ENCODE data around the gene CD247.

The CD247 gene

GRCh38 chr1:167463875-167464575, 54.3 kb downstream of the CD247 start:
- no peak for DNase-seq

GRCh38 chr1:167463080-167463479, 55.2 kb downstream of the CD247 start:
- DNase-seq, result no peak

GRCh38 chr1:167462341-167462740, 56.0 kb downstream of the CD247 start:
- no peak for DNase-seq

- DNase-seq, result peak in 1 of 51 donors; percentile 46
Observed at GRCh38 chr1:167460836-167461235, 57.5 kb downstream of the CD247 start.

- DNase-seq, result no peak
Observed at GRCh38 chr1:167457936-167458584, 60.3 kb downstream of the CD247 start.

GRCh38 chr1:167456926-167457325, 61.4 kb downstream of the CD247 start:
- DNase-seq, result no peak

- DNase-seq, result no peak
Observed at GRCh38 chr1:167456524-167456923, 61.8 kb downstream of the CD247 start.

- DNase-seq, result peak in 20 of 51 donors; percentile 15 to 67 (median 48)
Observed at GRCh38 chr1:167455786-167456446, 62.4 kb downstream of the CD247 start.

- DNase-seq, result peak in 36 of 51 donors; percentile 12 to 69 (median 38)
Observed at GRCh38 chr1:167454894-167455785, 63.2 kb downstream of the CD247 start.

- peak in 1 of 51 donors; percentile 44 for DNase-seq
Observed at GRCh38 chr1:167454304-167454893, 63.9 kb downstream of the CD247 start.

GRCh38 chr1:167453123-167453522, 65.2 kb downstream of the CD247 start:
- DNase-seq, result no peak

GRCh38 chr1:167452483-167452882, 65.8 kb downstream of the CD247 start:
- no peak for DNase-seq

GRCh38 chr1:167450843-167451242, 67.5 kb downstream of the CD247 start:
- no peak for DNase-seq

- DNase-seq, result peak in 1 of 51 donors; percentile 4
Observed at GRCh38 chr1:167447521-167448136, 70.7 kb downstream of the CD247 start.

GRCh38 chr1:167446966-167447365, 71.4 kb downstream of the CD247 start:
- DNase-seq, result no peak

- DNase-seq, result no peak
Observed at GRCh38 chr1:167443757-167444156, 74.6 kb downstream of the CD247 start.

GRCh38 chr1:167442854-167443565, 75.3 kb downstream of the CD247 start:
- no peak for DNase-seq

GRCh38 chr1:167442142-167442848, 76.0 kb downstream of the CD247 start:
- DNase-seq, result peak in 44 of 51 donors; percentile 9 to 87 (median 56)

GRCh38 chr1:167441222-167441621, 77.1 kb downstream of the CD247 start:
- DNase-seq, result no peak

Measured in hypothalamus (tissue), 51 donors.